Effector memory CD4-positive, alpha-beta T cell (primary cell): ENCODE results near the gene KIDINS220.
"Not testable (repeated sequence)": the region's sequence is repeated elsewhere in the genome, so short reads cannot be mapped to it uniquely, and the experiment has no call there.

ENCODE experiments used
- DNase-seq, 3 donors: peaks; one replicate each; pipeline ENCODE4 v3.0.0-alpha.2; 2020
- H3K27ac ChIP-seq: 2 replicates; pipeline ENCODE4 v1.7.0; 2013; ENCODE audit warnings: mild to moderate bottlenecking, low read length, moderate library complexity; ENCODE audit not compliant: insufficient read depth, poor library complexity, severe bottlenecking
- H3K27me3 ChIP-seq: replicated peaks from 2 replicates; pipeline ENCODE4 v1.7.0; 2013; ENCODE audit warnings: mild to moderate bottlenecking, low read length; ENCODE audit not compliant: insufficient read depth, control insufficient read depth, poor library complexity, severe bottlenecking
- H3K36me3 ChIP-seq: 2 replicates; pipeline ENCODE4 v1.7.0; 2013; ENCODE audit warnings: mild to moderate bottlenecking, low read length, moderate library complexity; ENCODE audit not compliant: control insufficient read depth, insufficient read depth
- H3K4me1 ChIP-seq: 2 replicates; pipeline ENCODE4 v1.7.0; 2013; ENCODE audit warnings: low read length, mild to moderate bottlenecking; ENCODE audit not compliant: control insufficient read depth, insufficient read depth, poor library complexity, severe bottlenecking
- H3K4me3 ChIP-seq: 2 replicates; pipeline ENCODE4 v1.7.0; 2013; ENCODE audit warnings: low read length, low read depth, mild to moderate bottlenecking; ENCODE audit not compliant: insufficient read depth, poor library complexity, severe bottlenecking
- H3K9me3 ChIP-seq: 2 replicates; pipeline ENCODE4 v1.7.0; 2013; ENCODE audit warnings: mild to moderate bottlenecking, low read length, moderate library complexity; ENCODE audit not compliant: control insufficient read depth

Gene KIDINS220

DNA sequence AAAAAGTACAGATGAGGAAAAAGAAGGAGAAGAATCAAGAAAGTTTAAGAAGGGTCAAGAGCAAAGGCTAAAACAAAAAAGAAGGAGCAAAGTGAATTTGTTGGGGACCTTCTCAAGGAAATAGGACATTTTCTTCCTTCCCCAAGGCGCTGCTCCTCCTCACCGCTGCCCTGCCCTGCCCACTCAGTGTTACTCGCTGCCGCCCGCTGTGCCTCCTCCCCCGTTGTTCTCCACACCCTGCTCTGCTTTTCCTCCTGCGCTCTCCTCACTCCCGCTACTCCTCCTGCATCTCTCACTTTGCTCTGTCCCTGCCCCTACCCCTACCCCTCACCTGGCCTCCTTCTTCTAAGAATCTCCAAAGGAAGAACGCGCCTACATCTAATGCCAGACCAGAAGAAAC is 104.8 kb downstream of the KIDINS220 start:
- no peak overlapping the region for H3K27ac ChIP-seq
- H3K36me3 ChIP-seq, result peaks cover 60% of the 10 kb centered on the region
- H3K27me3 ChIP-seq, result no peaks in the 10 kb centered on the region
- H3K9me3 ChIP-seq, result no peaks in the 10 kb centered on the region
- H3K4me1 ChIP-seq, result no peaks in the 10 kb centered on the region
- H3K4me3 ChIP-seq, result no peak overlapping the region
- DNase-seq, result no peak

DNA sequence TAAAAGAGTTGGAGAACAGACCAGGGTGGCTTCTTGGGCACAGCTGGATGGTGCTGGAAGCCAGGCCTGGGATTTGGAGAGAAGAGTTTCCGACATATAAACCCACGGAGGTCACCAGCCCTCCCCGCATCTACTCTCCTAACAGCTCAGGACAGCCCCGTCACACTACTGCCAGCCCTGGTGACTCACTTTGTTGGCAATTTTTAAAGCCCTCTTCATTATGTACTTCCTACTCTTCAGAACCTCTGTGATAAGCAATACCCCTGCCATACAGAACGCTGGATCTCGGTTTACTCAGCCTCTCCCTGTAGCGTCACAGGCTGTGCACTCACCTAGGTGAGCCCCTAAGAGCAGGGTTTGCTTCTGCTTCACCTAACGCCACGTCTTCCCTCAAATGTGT is 107.5 kb downstream of the KIDINS220 start:
- no peaks in the 10 kb centered on the region for H3K27me3 ChIP-seq
- no peak overlapping the region for H3K27ac ChIP-seq
- peaks cover 48% of the 10 kb centered on the region for H3K36me3 ChIP-seq
- no peak for DNase-seq
- no peaks in the 10 kb centered on the region for H3K4me1 ChIP-seq
- no peaks in the 10 kb centered on the region for H3K9me3 ChIP-seq
- H3K4me3 ChIP-seq, result no peak overlapping the region

DNA sequence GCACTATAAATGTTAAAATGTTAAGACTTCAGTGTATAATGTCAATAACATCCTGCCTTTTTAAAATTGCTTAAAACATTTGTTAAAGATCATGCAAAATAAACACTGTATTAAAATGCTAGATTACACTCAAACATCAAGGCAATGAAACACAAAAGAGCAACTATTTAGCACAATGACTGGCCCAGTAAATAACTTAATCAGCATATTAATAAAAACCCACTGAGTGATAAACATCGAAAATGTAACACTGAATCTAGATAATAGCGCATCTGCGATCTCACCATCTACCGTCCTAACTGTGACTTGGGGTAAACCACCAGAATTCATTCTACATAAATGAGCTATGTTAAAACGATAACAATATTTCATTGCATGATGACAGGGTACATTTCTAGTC is 108.3 kb downstream of the KIDINS220 start:
- H3K4me1 ChIP-seq, H3K27ac ChIP-seq, H3K4me3 ChIP-seq, H3K27me3 ChIP-seq, DNase-seq, H3K9me3 ChIP-seq: not testable (repeated sequence)
- H3K36me3 ChIP-seq, result peaks cover 39% of the 10 kb centered on the region

DNA sequence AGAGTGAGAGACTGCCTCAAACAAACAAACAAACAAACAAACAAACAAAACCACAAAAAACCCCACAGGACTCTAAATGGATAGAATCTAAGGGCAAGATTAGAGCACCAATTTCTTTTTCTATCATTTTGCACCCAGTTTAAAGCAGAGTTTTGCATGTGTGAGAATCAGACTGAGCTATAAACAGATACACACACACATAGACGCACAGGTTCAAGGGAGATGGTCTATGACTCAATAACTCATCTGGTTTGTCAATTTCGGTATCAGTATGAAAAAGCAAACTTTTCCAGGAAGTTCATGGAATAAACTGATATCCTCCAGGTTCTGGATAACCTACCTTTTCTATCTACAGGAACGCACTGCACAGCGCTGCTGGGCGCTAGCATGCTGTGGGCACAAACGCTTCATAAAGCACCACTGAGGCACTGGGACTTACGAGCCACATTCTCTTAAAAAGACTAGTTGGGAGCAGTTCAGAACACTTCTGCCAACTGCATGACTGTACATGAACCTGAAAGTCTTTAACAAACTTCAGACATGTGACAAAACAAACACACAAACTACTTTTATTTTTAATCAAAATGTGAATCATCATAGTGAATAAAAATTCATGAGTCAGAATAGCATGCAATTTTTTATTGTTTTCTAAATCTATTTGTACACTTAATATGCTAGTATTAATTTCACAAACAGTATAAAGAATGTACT is 109.0 kb downstream of the KIDINS220 start:
- no peak for DNase-seq
- Histone ChIP-seq H3K27me3 (no peaks in the 10 kb centered on the region), H3K27ac (no peak overlapping the region), H3K4me1 (no peaks in the 10 kb centered on the region), H3K4me3 (no peak overlapping the region), H3K36me3 (peaks cover 34% of the 10 kb centered on the region), H3K9me3 (no peaks in the 10 kb centered on the region)

DNA sequence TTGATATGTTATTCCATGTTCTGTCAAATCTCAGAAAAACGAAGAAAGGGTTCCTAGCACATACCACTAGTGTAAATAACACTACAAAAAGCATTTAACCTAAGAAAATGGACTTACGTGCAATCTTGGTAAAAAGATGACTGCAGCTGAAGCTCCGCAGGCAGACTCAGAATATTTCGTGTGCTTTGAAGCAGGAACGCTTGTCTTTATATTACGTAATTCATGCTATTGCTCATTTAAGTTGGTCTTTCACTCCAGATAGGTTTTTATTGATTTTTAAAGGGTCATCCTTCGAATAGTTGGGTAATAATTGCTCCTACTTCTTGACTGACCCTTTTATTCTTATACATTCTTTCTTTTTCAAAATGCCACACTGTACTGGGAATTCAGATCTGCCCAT is 111.6 kb downstream of the KIDINS220 start:
- Histone ChIP-seq H3K9me3 (no peaks in the 10 kb centered on the region), H3K27me3 (no peaks in the 10 kb centered on the region), H3K36me3 (peaks cover 12% of the 10 kb centered on the region), H3K4me1 (no peaks in the 10 kb centered on the region), H3K4me3 (no peak overlapping the region), H3K27ac (no peak overlapping the region)
- DNase-seq, result no peak

DNA sequence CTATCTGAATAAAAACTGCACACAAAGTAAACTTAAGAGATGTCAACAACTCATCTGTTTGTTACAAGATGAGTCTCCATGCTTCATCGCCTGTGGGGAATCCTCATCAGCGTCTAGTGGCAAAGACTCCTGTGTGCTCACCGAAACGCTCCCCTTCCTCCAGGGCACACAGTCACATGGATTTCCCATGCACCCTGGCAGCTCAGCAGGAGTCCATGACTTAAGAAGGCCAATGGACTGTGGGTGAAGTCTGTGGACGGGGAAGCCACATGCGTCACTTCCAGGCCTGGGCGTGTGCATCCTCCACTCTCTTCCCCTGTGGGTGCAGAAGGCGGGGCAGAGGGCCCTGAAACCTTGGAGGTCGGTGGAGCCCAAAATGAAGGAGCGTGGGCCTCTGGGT is 114.4 kb downstream of the KIDINS220 start:
- Histone ChIP-seq H3K4me3 (no peak overlapping the region), H3K4me1 (no peaks in the 10 kb centered on the region), H3K36me3 (no peaks in the 10 kb centered on the region), H3K9me3 (no peaks in the 10 kb centered on the region), H3K27me3 (no peaks in the 10 kb centered on the region), H3K27ac (no peak overlapping the region)
- no peak for DNase-seq

DNA sequence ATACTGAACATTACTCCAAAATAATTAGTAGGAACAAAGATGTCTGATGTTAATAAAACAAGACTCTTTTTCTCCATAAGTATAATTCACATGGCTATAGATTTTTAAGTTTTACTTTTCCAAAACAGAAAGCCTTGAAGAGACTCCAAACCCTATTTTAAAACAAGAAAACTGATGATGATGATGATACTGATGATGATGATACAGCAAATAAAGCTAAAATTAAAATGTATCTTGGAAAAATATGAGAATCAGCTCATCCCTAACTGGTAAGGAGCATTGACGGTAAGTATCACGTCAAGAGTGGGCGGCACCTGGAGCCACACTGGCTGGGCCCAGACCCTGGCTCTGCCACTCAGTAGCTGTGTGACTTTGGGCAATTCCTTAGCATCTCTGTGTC is 116.0 kb downstream of the KIDINS220 start:
- Histone ChIP-seq H3K27me3 (no peaks in the 10 kb centered on the region), H3K36me3 (no peaks in the 10 kb centered on the region), H3K4me3 (no peak overlapping the region), H3K27ac (no peak overlapping the region), H3K9me3 (no peaks in the 10 kb centered on the region), H3K4me1 (no peaks in the 10 kb centered on the region)
- no peak for DNase-seq

DNA sequence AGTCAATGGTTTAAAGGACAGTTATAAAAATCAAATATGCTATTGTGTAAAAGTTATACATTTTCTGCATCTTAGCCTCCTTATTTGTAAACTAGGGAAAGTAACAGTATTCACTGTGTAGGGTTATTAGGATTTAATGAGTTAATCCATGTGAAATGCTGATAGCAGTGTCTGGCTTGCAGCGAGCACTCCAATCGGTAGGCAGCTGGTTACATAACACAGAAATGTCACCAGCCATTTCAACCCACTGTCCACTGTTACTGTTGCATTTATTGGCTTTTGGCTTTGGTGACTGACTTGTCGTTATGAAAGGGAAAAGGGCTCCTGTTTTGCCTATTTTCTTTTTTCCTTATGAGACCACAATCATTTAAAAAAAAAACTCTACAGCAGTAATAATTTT is 116.7 kb downstream of the KIDINS220 start:
- no peaks in the 10 kb centered on the region for H3K9me3 ChIP-seq
- no peaks in the 10 kb centered on the region for H3K36me3 ChIP-seq
- DNase-seq, result no peak
- no peaks in the 10 kb centered on the region for H3K27me3 ChIP-seq
- no peak overlapping the region for H3K4me3 ChIP-seq
- H3K27ac ChIP-seq, result no peak overlapping the region
- no peaks in the 10 kb centered on the region for H3K4me1 ChIP-seq

DNA sequence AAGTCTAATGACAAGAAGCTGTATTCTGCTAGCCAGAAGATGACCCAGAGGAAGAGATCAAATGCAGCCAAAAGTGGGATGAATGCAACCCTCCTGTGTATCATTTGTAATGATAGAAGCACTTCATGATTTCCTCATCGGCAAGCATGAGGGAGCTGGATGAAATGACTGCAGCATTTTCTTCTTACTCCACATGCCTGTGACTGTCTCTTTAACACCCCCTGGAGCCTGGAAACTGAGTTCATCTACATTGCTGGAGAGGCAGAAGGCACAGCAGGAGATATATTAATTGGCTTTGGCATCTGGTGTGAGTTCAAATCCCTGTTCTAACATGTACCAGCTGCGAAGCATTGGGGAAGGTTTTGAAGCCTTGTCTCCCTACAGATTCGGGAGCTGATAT is 117.9 kb downstream of the KIDINS220 start:
- no peaks in the 10 kb centered on the region for H3K9me3 ChIP-seq
- H3K36me3 ChIP-seq, result no peaks in the 10 kb centered on the region
- H3K4me3 ChIP-seq, result no peak overlapping the region
- H3K27ac ChIP-seq, result no peak overlapping the region
- no peak for DNase-seq
- no peaks in the 10 kb centered on the region for H3K4me1 ChIP-seq
- no peaks in the 10 kb centered on the region for H3K27me3 ChIP-seq

DNA sequence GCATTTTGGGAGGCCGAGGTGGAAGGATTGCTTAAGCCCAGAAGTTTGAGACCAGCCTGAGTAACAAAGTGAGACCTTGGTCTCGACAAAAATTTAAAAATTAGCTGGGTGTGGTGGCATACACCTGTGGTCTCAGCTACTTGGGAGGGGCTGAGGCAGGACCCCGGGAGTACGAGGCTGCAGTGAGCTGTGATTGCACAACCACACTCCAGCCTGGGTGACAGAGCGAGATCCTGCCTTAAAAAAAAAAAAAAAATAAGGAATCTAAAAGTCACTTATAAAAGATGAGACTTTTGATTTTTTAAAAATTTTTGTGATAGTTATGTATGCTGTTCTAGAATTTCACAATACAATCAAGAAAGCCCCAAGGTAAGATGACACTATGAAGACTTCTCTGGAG is 122.4 kb downstream of the KIDINS220 start:
- Histone ChIP-seq H3K36me3 (no peaks in the 10 kb centered on the region), H3K9me3 (no peaks in the 10 kb centered on the region), H3K27ac (no peak overlapping the region), H3K4me1 (no peaks in the 10 kb centered on the region), H3K27me3 (no peaks in the 10 kb centered on the region), H3K4me3 (no peak overlapping the region)
- DNase-seq, result no peak
